IMR-90 (cell line): ENCODE measurements around the gene TTC7B. TPM values are rescaled to one million over a fixed set of nuclear protein-coding genes. Genes with fewer than 3 reads are reported as not detected.

Experiments
- ATAC-seq: fragments of 200-7000 bp; cut with Tn5 transposase; 2 replicates; pipeline ENCODE4 v1.9.1; 2020; ENCODE audit warnings: low read depth, mild to moderate bottlenecking, moderate library complexity
- BruUV-seq: library from RNA; stranded (reverse); fragments of 400-500 nt; replicated peaks from 2 replicates; lab custom pipeline; 2021; lab: Mats Ljungman, UMichigan
- CTCF ChIA-PET: fragments of 300-600 bp; formaldehyde crosslinking; extraction: SDS; loops from one replicate; lab custom pipeline; 2021; ENCODE audit warnings: antibody characterized with exemption; lab: Yijun Ruan, JAX
- POLR2A ChIA-PET: fragments of 300-600 bp; sonication (Branson Sonifier 250); formaldehyde crosslinking; loops from one replicate; lab custom pipeline; 2022; ENCODE audit warnings: antibody characterized with exemption; ENCODE audit not compliant: unreplicated experiment; lab: Charles Lee
- DNase-seq: peaks from one replicate; pipeline ENCODE4 v3.0.0; 2013
- H2AFZ ChIP-seq: replicated peaks from 2 replicates; pipeline ENCODE3; 2013; ENCODE audit warnings: low read length, mild to moderate bottlenecking; ENCODE audit not compliant: poor library complexity
- H2AK5ac ChIP-seq: 2 replicates; pipeline ENCODE4 v1.6.1; 2013; ENCODE audit warnings: low read depth, low read length, inconsistent platforms
- H2AK9ac ChIP-seq: replicated peaks from 2 replicates; pipeline ENCODE3; 2013; ENCODE audit warnings: mild to moderate bottlenecking, low read depth, low read length, moderate library complexity; ENCODE audit not compliant: poor library complexity
- H2BK120ac ChIP-seq: 2 replicates; pipeline ENCODE4 v1.6.1; 2013; ENCODE audit warnings: low read depth, low read length, inconsistent platforms
- H2BK15ac ChIP-seq: 3 replicates; pipeline ENCODE4 v1.6.1; 2013; ENCODE audit warnings: low read depth, low read length, inconsistent platforms
- H2BK20ac ChIP-seq: 2 replicates; pipeline ENCODE4 v1.6.1; 2013; ENCODE audit warnings: low read depth, mild to moderate bottlenecking, inconsistent platforms, low read length, moderate library complexity
- H2BK5ac ChIP-seq: 2 replicates; pipeline ENCODE4 v1.6.1; 2013; ENCODE audit warnings: mild to moderate bottlenecking, low read depth, low read length, inconsistent platforms; ENCODE audit not compliant: poor library complexity, severe bottlenecking
- H3K14ac ChIP-seq: replicated peaks from 2 replicates; pipeline ENCODE4 v1.6.1; 2013; ENCODE audit warnings: low read depth, low read length, inconsistent platforms
- H3K18ac ChIP-seq: 2 replicates; pipeline ENCODE4 v1.6.1; 2013; ENCODE audit warnings: low read depth, low read length, control low read depth
- H3K23ac ChIP-seq: 2 replicates; pipeline ENCODE4 v1.6.1; 2013; ENCODE audit warnings: low read depth, low read length, inconsistent platforms
- H3K27ac ChIP-seq: 2 replicates; pipeline ENCODE4 v1.5.1; 2013; ENCODE audit warnings: mild to moderate bottlenecking, control low read depth, low read length; ENCODE audit not compliant: insufficient read depth
- H3K27me3 ChIP-seq: 2 replicates; pipeline ENCODE4 v1.6.1; 2013; ENCODE audit warnings: low read length; ENCODE audit not compliant: control insufficient read depth, insufficient read depth
- H3K36me3 ChIP-seq: 2 replicates; pipeline ENCODE4 v1.6.1; 2013; ENCODE audit warnings: low read length, mixed read lengths; ENCODE audit not compliant: control insufficient read depth, insufficient read depth
- H3K4ac ChIP-seq: 2 replicates; pipeline ENCODE4 v1.6.1; 2013; ENCODE audit warnings: low read depth, low read length, inconsistent platforms
- H3K4me1 ChIP-seq: 2 replicates; pipeline ENCODE4 v1.6.1; 2013; ENCODE audit warnings: low read length, mixed read lengths; ENCODE audit not compliant: control insufficient read depth, insufficient read depth
- H3K4me2 ChIP-seq: 2 replicates; pipeline ENCODE4 v1.6.1; 2013; ENCODE audit warnings: low read depth, mild to moderate bottlenecking, control low read depth, low read length, moderate library complexity
- H3K4me3 ChIP-seq: 2 replicates; pipeline ENCODE4 v1.5.1; 2013; ENCODE audit warnings: low read depth, mild to moderate bottlenecking, control low read depth, low read length, moderate library complexity; ENCODE audit not compliant: insufficient read depth
- H3K56ac ChIP-seq: 2 replicates; pipeline ENCODE4 v1.6.1; 2013; ENCODE audit warnings: low read length, inconsistent platforms; ENCODE audit not compliant: insufficient read depth; ENCODE audit errors: extremely low read depth
- H3K79me1 ChIP-seq, 2 experiments: 2 replicates each; pipeline ENCODE4 v1.6.1; 2013; ENCODE audit warnings: low read length in 2 of 2, inconsistent platforms in 1 of 2, low read depth in 1 of 2
- H3K9ac ChIP-seq: 2 replicates; pipeline ENCODE4 v1.6.1; 2013; ENCODE audit warnings: low read depth, low read length, control low read depth
- H3K9me1 ChIP-seq: 2 replicates; pipeline ENCODE4 v1.6.1; 2013; ENCODE audit warnings: low read length, inconsistent platforms; ENCODE audit not compliant: insufficient read depth
- H3K9me3 ChIP-seq: 2 replicates; pipeline ENCODE4 v1.6.1; 2013; ENCODE audit warnings: low read length; ENCODE audit not compliant: control insufficient read depth, insufficient read depth
- H4K20me1 ChIP-seq: 2 replicates; pipeline ENCODE4 v1.6.1; 2013; ENCODE audit warnings: low read length, inconsistent platforms; ENCODE audit not compliant: insufficient read depth
- H4K5ac ChIP-seq: 2 replicates; pipeline ENCODE4 v1.6.1; 2013; ENCODE audit warnings: mild to moderate bottlenecking, low read depth, low read length, control low read depth
- H4K8ac ChIP-seq, 2 experiments: 2 replicates each; pipeline ENCODE4 v1.6.1; 2013; ENCODE audit warnings: low read depth in 2 of 2, low read length in 2 of 2, control low read depth in 1 of 2, inconsistent platforms in 1 of 2
- H4K91ac ChIP-seq: 2 replicates; pipeline ENCODE4 v1.6.1; 2013; ENCODE audit warnings: low read depth, low read length, inconsistent platforms; ENCODE audit not compliant: insufficient read depth
- CEBPB ChIP-seq: IDR thresholded peaks from 2 replicates; pipeline ENCODE4 v1.6.1; 2012; ENCODE audit warnings: low read depth, low read length, improper control_type of control experiment
- CHD1 ChIP-seq: IDR thresholded peaks from 2 replicates; pipeline ENCODE4 v1.6.1; 2012; ENCODE audit warnings: low read depth, low read length, improper control_type of control experiment
- FOS ChIP-seq: fragments of 150-350 bp; IDR thresholded peaks from 2 replicates; pipeline ENCODE4 v1.6.1; 2016; ENCODE audit warnings: low read depth, low read length
- MAZ ChIP-seq: IDR thresholded peaks from 2 replicates; pipeline ENCODE4 v1.6.1; 2012; ENCODE audit warnings: low read depth, mild to moderate bottlenecking, low read length, improper control_type of control experiment, moderate library complexity, borderline replicate concordance
- POLR2A ChIP-seq: IDR thresholded peaks from 2 replicates; pipeline ENCODE4 v1.6.1; 2012; ENCODE audit warnings: mild to moderate bottlenecking, low read depth, low read length
- RFX5 ChIP-seq: IDR thresholded peaks from 2 replicates; pipeline ENCODE4 v1.8.0; 2012; ENCODE audit warnings: low read depth, mild to moderate bottlenecking, low read length, moderate library complexity
- SMC3 ChIP-seq: fragments of 150-350 bp; IDR thresholded peaks from 2 replicates; pipeline ENCODE4 v1.6.1; 2016; ENCODE audit warnings: low read depth, mild to moderate bottlenecking, antibody characterized with exemption, low read length, moderate library complexity
- WGBS, 2 experiments: methylation state at CpG; one replicate each; pipeline versions ENCODE4 v1.1.5 to v1.1.7; 2013; ENCODE audit warnings: missing lambda C conversion rate in 2 of 2; ENCODE audit not compliant: insufficient read length in 1 of 2; ENCODE audit errors: extremely low coverage in 2 of 2; 5-methylcytosine and 5-hydroxymethylcytosine counted together
- dilution Hi-C: fragments of 300-500 bp; cut with HindIII; formaldehyde crosslinking; loops from one replicate; pipeline ENCODE4 v1.14.3; 2018; ENCODE audit warnings: low sequenced_read_pairs; ENCODE audit not compliant: unreplicated experiment
- in situ Hi-C: fragments of 300-500 bp; cut with MboI; formaldehyde crosslinking; loops from 3 replicates; pipeline ENCODE4 v1.14.3; 2019; ENCODE audit warnings: low sequenced_read_pairs, inconsistent platforms, mixed read lengths
- intact Hi-C: fragments of 100-400 bp; cut with micrococcal nuclease; formaldehyde crosslinking; loops from 2 replicates; pipeline ENCODE4 v1.10.0; 2022
- polyA plus RNA-seq, 3 experiments: library from polyadenylated mRNA; depleted of rRNA; stranded (reverse); fragments of >200 nt; gene quantifications; 2 replicates each; pipeline ENCODE4 v1.2.3, GENCODE V29; 2012; ENCODE audit warnings: low replicate concordance in 1 of 3
- total RNA-seq: library from RNA; depleted of rRNA; stranded (reverse); fragments of >200 nt; gene quantifications from 2 replicates; pipeline ENCODE4 v1.2.3, GENCODE V29; 2012
- TF ChIP-seq, protein P1 (sequence below): conservative IDR thresholded peaks from 2 replicates; pipeline ENCODE4 v1.5.1; 2012; ENCODE audit warnings: mild to moderate bottlenecking, low read depth, low read length, improper control_type of control experiment

Gene TTC7B
- total and polyA plus RNA-seq, 2 of the 4 experiments (the other 2 are of a cell fraction): 18.1 to 35.3 TPM

DNA sequence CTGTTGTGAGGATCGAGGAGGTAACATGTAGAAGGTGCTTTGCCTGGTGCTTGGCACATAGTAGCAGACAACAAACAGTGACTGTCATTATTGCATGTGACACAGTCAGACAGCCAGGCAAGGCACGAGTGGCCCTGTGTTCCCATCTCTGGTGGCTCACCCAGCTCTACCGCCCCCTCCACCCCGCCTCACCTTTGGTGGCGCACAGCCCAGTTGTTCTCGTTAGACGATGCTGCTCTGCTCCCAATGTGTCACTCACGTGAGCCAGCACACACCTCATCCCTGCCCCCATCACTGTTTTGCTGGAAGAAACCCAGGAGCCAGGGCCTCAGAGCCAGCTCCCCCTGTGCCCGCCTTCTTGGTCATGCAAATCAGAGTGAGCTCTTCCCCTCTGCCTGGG is 306.1 kb downstream of the TTC7B start:
- Histone ChIP-seq H3K4me1 (no peaks in the 10 kb centered on the region), H3K36me3 (no peaks in the 10 kb centered on the region), H3K79me1 (no peaks in the 10 kb centered on the region), H2BK120ac (no peak overlapping the region), H2AK5ac (no peak overlapping the region), H3K56ac (no peak overlapping the region), H3K27ac (no peak overlapping the region), H2BK20ac (no peak overlapping the region), H4K8ac (no peak overlapping the region), H3K9me3 (no peaks in the 10 kb centered on the region), H3K4me3 (no peak overlapping the region), H2BK15ac (no peak overlapping the region), H3K4ac (no peak overlapping the region), H4K20me1 (no peaks in the 10 kb centered on the region), H2AK9ac (no peak overlapping the region), H3K9me1 (no peaks in the 10 kb centered on the region), H3K23ac (no peak overlapping the region), H4K91ac (no peak overlapping the region), H2AFZ (no peak overlapping the region), H3K4me2 (no peak overlapping the region), H3K9ac (no peak overlapping the region), H2BK5ac (no peak overlapping the region), H3K27me3 (peaks cover 18% of the 10 kb centered on the region), H4K5ac (no peak overlapping the region), H3K18ac (no peak overlapping the region), H3K14ac (no peak overlapping the region)
- dilution Hi-C loops: no loop called here
- in situ Hi-C loops: no loop called here
- no peak for ATAC-seq
- CTCF ChIA-PET: no interaction called here
- POLR2A ChIA-PET: no interaction called here
- no peak for DNase-seq
- intact Hi-C loops: no loop called here
- no TSS peak for BruUV-seq
- no peak for TF ChIP-seq SMC3
- no peak for TF ChIP-seq CHD1
- TF ChIP-seq, protein P1, sequence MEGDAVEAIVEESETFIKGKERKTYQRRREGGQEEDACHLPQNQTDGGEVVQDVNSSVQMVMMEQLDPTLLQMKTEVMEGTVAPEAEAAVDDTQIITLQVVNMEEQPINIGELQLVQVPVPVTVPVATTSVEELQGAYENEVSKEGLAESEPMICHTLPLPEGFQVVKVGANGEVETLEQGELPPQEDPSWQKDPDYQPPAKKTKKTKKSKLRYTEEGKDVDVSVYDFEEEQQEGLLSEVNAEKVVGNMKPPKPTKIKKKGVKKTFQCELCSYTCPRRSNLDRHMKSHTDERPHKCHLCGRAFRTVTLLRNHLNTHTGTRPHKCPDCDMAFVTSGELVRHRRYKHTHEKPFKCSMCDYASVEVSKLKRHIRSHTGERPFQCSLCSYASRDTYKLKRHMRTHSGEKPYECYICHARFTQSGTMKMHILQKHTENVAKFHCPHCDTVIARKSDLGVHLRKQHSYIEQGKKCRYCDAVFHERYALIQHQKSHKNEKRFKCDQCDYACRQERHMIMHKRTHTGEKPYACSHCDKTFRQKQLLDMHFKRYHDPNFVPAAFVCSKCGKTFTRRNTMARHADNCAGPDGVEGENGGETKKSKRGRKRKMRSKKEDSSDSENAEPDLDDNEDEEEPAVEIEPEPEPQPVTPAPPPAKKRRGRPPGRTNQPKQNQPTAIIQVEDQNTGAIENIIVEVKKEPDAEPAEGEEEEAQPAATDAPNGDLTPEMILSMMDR: no peak
- TF ChIP-seq RFX5: no peak
- no peak for TF ChIP-seq CEBPB
- no peak for TF ChIP-seq POLR2A
- TF ChIP-seq MAZ: no peak
- no peak for TF ChIP-seq FOS
- WGBS, 2 experiments: 77% methylated on average over 6 of the region's 9 CpGs; no CpG with 5 or more reads in 1 of the 2 experiments
